HepG2 (cell line): Measurements from ENCODE around the gene HMGN4. TPM values are rescaled to one million over a fixed set of nuclear protein-coding genes. Genes with fewer than 3 reads are reported as not detected.
A peak's percentile ranks its signal among the peaks of the same experiment; 100 is the strongest.

Experiments
- MAZ ChIP-seq, 2 experiments: sonication (generic) in 1 of 2; formaldehyde crosslinking in 1 of 2; IDR thresholded peaks; 2 replicates each; pipeline versions ENCODE4 v1.5.0 to v1.6.1; 2012 to 2020; ENCODE audit warnings: low read depth in 2 of 2, mild to moderate bottlenecking in 2 of 2, borderline replicate concordance in 1 of 2, improper control_type of control experiment in 1 of 2, low read length in 1 of 2, missing genetic modification reagents in 1 of 2, moderate library complexity in 1 of 2
- RFXANK ChIP-seq: IDR thresholded peaks from 2 replicates; pipeline ENCODE4 v1.6.1; 2016
- SAP130 ChIP-seq: IDR thresholded peaks from 2 replicates; pipeline ENCODE4 v1.6.1; 2016; ENCODE audit warnings: low read depth
- SNAPC2 ChIP-seq: sonication (generic); formaldehyde crosslinking; IDR thresholded peaks from 2 replicates; pipeline ENCODE4 v1.8.1; 2022; ENCODE audit warnings: mild to moderate bottlenecking, missing genetic modification reagents
- TBX3 ChIP-seq: fragments of 450-650 bp; IDR thresholded peaks from 2 replicates; pipeline ENCODE4 v1.6.1; 2017; ENCODE audit warnings: antibody characterized with exemption, mild to moderate bottlenecking, inconsistent platforms, borderline replicate concordance
- ZNF143 ChIP-seq: sonication (generic); formaldehyde crosslinking; IDR thresholded peaks from 2 replicates; pipeline ENCODE4 v1.4.0; 2020; ENCODE audit warnings: missing genetic modification reagents
- ZNF225 ChIP-seq: sonication (generic); formaldehyde crosslinking; IDR thresholded peaks from 2 replicates; pipeline ENCODE4 v1.4.0; 2020; ENCODE audit warnings: mild to moderate bottlenecking, missing genetic modification reagents
- ZNF567 ChIP-seq: sonication (generic); formaldehyde crosslinking; IDR thresholded peaks from 2 replicates; pipeline ENCODE4 v1.8.1; 2023; ENCODE audit warnings: mild to moderate bottlenecking, missing genetic modification reagents, borderline replicate concordance
- ZNF605 ChIP-seq: sonication (generic); formaldehyde crosslinking; IDR thresholded peaks from 2 replicates; pipeline ENCODE4 v1.8.0; 2022; ENCODE audit warnings: mild to moderate bottlenecking, missing genetic modification reagents
- ZNF83 ChIP-seq: sonication (generic); formaldehyde crosslinking; IDR thresholded peaks from 2 replicates; pipeline ENCODE4 v1.4.0; 2020; ENCODE audit warnings: missing genetic modification reagents, mild to moderate bottlenecking, borderline replicate concordance
- polyA plus RNA-seq, 8 experiments: library from polyadenylated mRNA; depleted of rRNA in 3 of 8; stranded (reverse) in 7 of 8; unstranded in 1 of 8; fragments of >200 nt; fragmentation: Illumina TruSeq in 4 of 8; extraction: Trizol in 4 of 8; gene quantifications; 2 replicates each; pipeline versions ENCODE4 v1.2.1 to v1.2.3, GENCODE V29; 2011 to 2016; ENCODE audit warnings: low read depth in 4 of 8, missing spikeins in 1 of 8, mixed read lengths in 1 of 8; ENCODE audit not compliant: insufficient read depth in 1 of 8
- total RNA-seq, 5 experiments: library from RNA; depleted of rRNA; stranded (reverse); fragments of >200 nt; fragmentation: Illumina TruSeq; extraction: Trizol; gene quantifications; 2 replicates each; pipeline ENCODE4 v1.2.3, GENCODE V29; 2016; ENCODE audit warnings: low read depth in 1 of 5
- TF ChIP-seq, protein P1 (sequence below): sonication (generic); formaldehyde crosslinking; IDR thresholded peaks from 2 replicates; pipeline ENCODE4 v1.8.1; 2023; ENCODE audit warnings: mild to moderate bottlenecking, inconsistent platforms, moderate library complexity, missing genetic modification reagents, borderline replicate concordance
- TF ChIP-seq, protein P2 (sequence below): sonication (generic); formaldehyde crosslinking; IDR thresholded peaks from 2 replicates; pipeline ENCODE4 v1.5.0; 2020; ENCODE audit warnings: mild to moderate bottlenecking, missing genetic modification reagents, borderline replicate concordance
- TF ChIP-seq, protein P3 (sequence below): sonication (generic); formaldehyde crosslinking; conservative IDR thresholded peaks from 2 replicates; pipeline ENCODE4 v1.8.1; 2023; ENCODE audit warnings: missing genetic modification reagents
- TF ChIP-seq, protein P4 (sequence below): sonication (generic); formaldehyde crosslinking; IDR thresholded peaks from 2 replicates; pipeline ENCODE4 v1.5.0; 2020; ENCODE audit warnings: missing genetic modification reagents
- TF ChIP-seq, protein P5 (sequence below): sonication (generic); formaldehyde crosslinking; IDR thresholded peaks from 2 replicates; pipeline ENCODE4 v1.4.0; 2020; ENCODE audit warnings: missing genetic modification reagents, borderline replicate concordance

HMGN4 gene
- total and polyA plus RNA-seq, 2 of the 13 experiments (the other 11 are each of a cell fraction or from before 2014, with no cell fraction given) = 39.9 to 52.1 TPM

DNA sequence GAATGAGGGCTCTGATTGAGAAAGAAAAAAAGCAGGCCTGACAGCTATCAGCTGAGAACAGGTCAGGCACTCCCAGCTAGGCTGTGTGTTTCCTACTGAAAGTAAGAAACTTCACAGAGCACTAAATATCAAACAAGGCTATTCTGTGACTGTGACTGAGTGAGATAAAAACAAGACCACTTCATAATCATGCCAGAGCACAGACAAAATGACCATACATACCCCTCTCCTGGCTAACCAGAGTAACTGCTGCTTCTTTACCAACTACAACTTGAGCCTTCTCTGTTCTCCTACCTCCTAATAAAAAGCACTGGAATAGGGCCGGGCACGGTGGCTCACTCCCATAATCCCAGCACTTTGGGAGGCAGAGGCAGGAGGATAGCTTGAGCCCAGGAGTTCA lies 44.9 kb upstream of the HMGN4 start (continued):
- TF ChIP-seq ZNF83 (CRISPR knock-in tag) (no peak), ZNF225 (no peak), ZNF567 (CRISPR knock-in tag) (no peak), SNAPC2 (CRISPR knock-in tag) (no peak), TBX3 (no peak), ZNF143 (no peak), RFXANK (CRISPR knock-in tag) (peak; percentile 68; the same call in 1 of the 2 replicates), ZNF605 (no peak), MAZ (IDR thresholded peaks at IDR 0.05; ENCODE audit: borderline replicate concordance, low read depth, low read length) (no peak), MAZ (CRISPR knock-in tag; IDR thresholded peaks at IDR 0.05; ENCODE audit: low read depth) (no peak), SAP130 (CRISPR knock-in tag) (peak; percentile 32; the same call in 1 of the 2 replicates)
- TF ChIP-seq, protein P1, sequence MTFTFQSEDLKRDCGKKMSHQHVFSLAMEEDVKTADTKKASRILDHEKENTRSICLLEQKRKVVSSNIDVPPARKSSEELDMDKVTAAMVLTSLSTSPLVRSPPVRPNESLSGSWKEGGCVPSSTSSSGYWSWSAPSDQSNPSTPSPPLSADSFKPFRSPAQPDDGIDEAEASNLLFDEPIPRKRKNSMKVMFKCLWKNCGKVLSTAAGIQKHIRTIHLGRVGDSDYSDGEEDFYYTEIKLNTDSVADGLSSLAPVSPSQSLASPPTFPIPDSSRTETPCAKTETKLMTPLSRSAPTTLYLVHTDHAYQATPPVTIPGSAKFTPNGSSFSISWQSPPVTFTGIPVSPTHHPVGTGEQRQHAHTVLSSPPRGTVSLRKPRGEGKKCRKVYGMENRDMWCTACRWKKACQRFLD (CRISPR knock-in tag) = no peak
- TF ChIP-seq, protein P2, sequence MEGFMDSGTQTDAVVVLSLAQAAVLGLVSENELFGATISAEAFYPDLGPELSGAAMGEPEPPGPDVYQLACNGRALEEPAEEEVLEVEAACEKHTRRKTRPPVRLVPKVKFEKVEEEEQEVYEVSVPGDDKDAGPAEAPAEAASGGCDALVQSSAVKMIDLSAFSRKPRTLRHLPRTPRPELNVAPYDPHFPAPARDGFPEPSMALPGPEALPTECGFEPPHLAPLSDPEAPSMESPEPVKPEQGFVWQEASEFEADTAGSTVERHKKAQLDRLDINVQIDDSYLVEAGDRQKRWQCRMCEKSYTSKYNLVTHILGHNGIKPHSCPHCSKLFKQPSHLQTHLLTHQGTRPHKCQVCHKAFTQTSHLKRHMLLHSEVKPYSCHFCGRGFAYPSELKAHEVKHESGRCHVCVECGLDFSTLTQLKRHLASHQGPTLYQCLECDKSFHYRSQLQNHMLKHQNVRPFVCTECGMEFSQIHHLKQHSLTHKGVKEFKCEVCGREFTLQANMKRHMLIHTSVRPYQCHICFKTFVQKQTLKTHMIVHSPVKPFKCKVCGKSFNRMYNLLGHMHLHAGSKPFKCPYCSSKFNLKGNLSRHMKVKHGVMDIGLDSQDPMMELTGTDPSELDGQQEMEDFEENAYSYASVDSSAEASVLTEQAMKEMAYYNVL (CRISPR knock-in tag) = 0 out of 2 replicates have a peak, but pooled peaks have one; percentile 22
- TF ChIP-seq, protein P3, sequence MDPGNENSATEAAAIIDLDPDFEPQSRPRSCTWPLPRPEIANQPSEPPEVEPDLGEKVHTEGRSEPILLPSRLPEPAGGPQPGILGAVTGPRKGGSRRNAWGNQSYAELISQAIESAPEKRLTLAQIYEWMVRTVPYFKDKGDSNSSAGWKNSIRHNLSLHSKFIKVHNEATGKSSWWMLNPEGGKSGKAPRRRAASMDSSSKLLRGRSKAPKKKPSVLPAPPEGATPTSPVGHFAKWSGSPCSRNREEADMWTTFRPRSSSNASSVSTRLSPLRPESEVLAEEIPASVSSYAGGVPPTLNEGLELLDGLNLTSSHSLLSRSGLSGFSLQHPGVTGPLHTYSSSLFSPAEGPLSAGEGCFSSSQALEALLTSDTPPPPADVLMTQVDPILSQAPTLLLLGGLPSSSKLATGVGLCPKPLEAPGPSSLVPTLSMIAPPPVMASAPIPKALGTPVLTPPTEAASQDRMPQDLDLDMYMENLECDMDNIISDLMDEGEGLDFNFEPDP (CRISPR knock-in tag) = no peak
- TF ChIP-seq, protein P4, sequence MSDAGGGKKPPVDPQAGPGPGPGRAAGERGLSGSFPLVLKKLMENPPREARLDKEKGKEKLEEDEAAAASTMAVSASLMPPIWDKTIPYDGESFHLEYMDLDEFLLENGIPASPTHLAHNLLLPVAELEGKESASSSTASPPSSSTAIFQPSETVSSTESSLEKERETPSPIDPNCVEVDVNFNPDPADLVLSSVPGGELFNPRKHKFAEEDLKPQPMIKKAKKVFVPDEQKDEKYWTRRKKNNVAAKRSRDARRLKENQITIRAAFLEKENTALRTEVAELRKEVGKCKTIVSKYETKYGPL (CRISPR knock-in tag) = no peak
- TF ChIP-seq, protein P5, sequence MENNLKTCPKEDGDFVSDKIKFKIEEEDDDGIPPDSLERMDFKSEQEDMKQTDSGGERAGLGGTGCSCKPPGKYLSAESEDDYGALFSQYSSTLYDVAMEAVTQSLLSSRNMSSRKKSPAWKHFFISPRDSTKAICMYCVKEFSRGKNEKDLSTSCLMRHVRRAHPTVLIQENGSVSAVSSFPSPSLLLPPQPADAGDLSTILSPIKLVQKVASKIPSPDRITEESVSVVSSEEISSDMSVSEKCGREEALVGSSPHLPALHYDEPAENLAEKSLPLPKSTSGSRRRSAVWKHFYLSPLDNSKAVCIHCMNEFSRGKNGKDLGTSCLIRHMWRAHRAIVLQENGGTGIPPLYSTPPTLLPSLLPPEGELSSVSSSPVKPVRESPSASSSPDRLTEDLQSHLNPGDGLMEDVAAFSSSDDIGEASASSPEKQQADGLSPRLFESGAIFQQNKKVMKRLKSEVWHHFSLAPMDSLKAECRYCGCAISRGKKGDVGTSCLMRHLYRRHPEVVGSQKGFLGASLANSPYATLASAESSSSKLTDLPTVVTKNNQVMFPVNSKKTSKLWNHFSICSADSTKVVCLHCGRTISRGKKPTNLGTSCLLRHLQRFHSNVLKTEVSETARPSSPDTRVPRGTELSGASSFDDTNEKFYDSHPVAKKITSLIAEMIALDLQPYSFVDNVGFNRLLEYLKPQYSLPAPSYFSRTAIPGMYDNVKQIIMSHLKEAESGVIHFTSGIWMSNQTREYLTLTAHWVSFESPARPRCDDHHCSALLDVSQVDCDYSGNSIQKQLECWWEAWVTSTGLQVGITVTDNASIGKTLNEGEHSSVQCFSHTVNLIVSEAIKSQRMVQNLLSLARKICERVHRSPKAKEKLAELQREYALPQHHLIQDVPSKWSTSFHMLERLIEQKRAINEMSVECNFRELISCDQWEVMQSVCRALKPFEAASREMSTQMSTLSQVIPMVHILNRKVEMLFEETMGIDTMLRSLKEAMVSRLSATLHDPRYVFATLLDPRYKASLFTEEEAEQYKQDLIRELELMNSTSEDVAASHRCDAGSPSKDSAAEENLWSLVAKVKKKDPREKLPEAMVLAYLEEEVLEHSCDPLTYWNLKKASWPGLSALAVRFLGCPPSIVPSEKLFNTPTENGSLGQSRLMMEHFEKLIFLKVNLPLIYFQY (CRISPR knock-in tag) = no peak
